ENCODE results near the gene POU5F2. TPM values are rescaled to one million over a fixed set of nuclear protein-coding genes. Genes with fewer than 3 reads are reported as not detected.

POU5F2 gene
- polyA plus RNA-seq, 2 of the 4 experiments (the other 2 are of a cell fraction) = 0.10 TPM; not detected in 1

GRCh38 chr5:93789173-93790067 lies 48.0 kb upstream of the POU5F2 start:
- ChIA-PET CTCF (interaction anchor here (0.7 to 1.5 kb wide), 4 partner anchors 10 to 188 kb away, joined by 3 to 4 read pairs (median 3); no protein-coding TSS in a partner anchor), POLR2A (no interaction called here)
- 0 out of 3 replicates have a peak overlapping the region, but pooled peaks have one; percentile 3 for H3K4me2 ChIP-seq
- no peaks in the 10 kb centered on the region for H3K9me3 ChIP-seq
- WGBS (ENCODE audit: missing lambda C conversion rate) = 42% methylated on average over 5 of the region's 5 CpGs
- no peak overlapping the region for H3K27ac ChIP-seq
- peak in 1 of 2 experiments; percentile 22 for DNase-seq (ENCODE audit: low read depth in 1 of 2, low spot score in 1 of 2)
- peaks cover 6% of the 10 kb centered on the region; the same call in 2 of the 3 replicates for H3K4me1 ChIP-seq
- ATAC-seq = peak; percentile 53 to 59; a peak in 3 of 6 replicates
- TF ChIP-seq ELK1 (IDR thresholded peaks at IDR 0.05; ENCODE audit: low read depth, low read length) (no peak), HOXB5 (CRISPR knock-in tag; IDR thresholded peaks at IDR 0.05) (no peak), EHF (CRISPR knock-in tag; IDR thresholded peaks at IDR 0.05) (no peak), NR3C1 (IDR thresholded peaks at IDR 0.05) (no peak), NPAS2 (CRISPR knock-in tag; IDR thresholded peaks at IDR 0.05; ENCODE audit: borderline replicate concordance) (no peak), TFCP2L1 (CRISPR knock-in tag; IDR thresholded peaks at IDR 0.05) (no peak), EHMT2 (IDR thresholded peaks at IDR 0.05; ENCODE audit: low read depth) (no peak), PBX3 (IDR thresholded peaks at IDR 0.05) (no peak)
- no peak for FAIRE-seq
- H3K4me3 ChIP-seq = no peak overlapping the region

GRCh38 chr5:93787598-93787997 lies 46.2 kb upstream of the POU5F2 start:
- DNase-seq (ENCODE audit: low read depth in 1 of 2, low spot score in 1 of 2) (no peak), FAIRE-seq (no peak), ATAC-seq (no peak)
- ChIA-PET CTCF (no interaction called here), POLR2A (no interaction called here)
- peaks cover 6% of the 10 kb centered on the region; the same call in 1 of the 3 replicates for H3K4me1 ChIP-seq
- WGBS (ENCODE audit: missing lambda C conversion rate) = 53% methylated on average over 1 of the region's 1 CpG
- no peak overlapping the region for H3K4me2 ChIP-seq
- no peaks in the 10 kb centered on the region for H3K9me3 ChIP-seq
- no peak overlapping the region for H3K4me3 ChIP-seq
- no peak for TF ChIP-seq ELK1 (IDR thresholded peaks at IDR 0.05; ENCODE audit: low read depth, low read length)
- TF ChIP-seq SMC3 (IDR thresholded peaks at IDR 0.05) = no peak
- no peak for TF ChIP-seq JUN (IDR thresholded peaks at IDR 0.05)
- no peak for TF ChIP-seq E2F6 (IDR thresholded peaks at IDR 0.05; ENCODE audit: borderline replicate concordance, low read depth)
- no peak for TF ChIP-seq MAZ (IDR thresholded peaks at IDR 0.05; ENCODE audit: borderline replicate concordance, low read depth, low read length)
- TF ChIP-seq FOSL2 (IDR thresholded peaks at IDR 0.05) = no peak
- TF ChIP-seq FOSL2 (CRISPR knock-in tag; IDR thresholded peaks at IDR 0.05) = no peak
- no peak for TF ChIP-seq CBX2 (IDR thresholded peaks at IDR 0.05; ENCODE audit: borderline replicate concordance, low read depth)
- TF ChIP-seq BCL3 (IDR thresholded peaks at IDR 0.05) = no peak
- no peak for TF ChIP-seq HOXB13 (CRISPR knock-in tag; IDR thresholded peaks at IDR 0.05; ENCODE audit: low read depth)
- TF ChIP-seq EHMT2 (IDR thresholded peaks at IDR 0.05; ENCODE audit: low read depth) = no peak
- TF ChIP-seq FOXS1 (CRISPR knock-in tag; IDR thresholded peaks at IDR 0.05) = no peak
- TF ChIP-seq KDM5A (IDR thresholded peaks at IDR 0.05) = no peak
- no peak for TF ChIP-seq HMGXB4 (CRISPR knock-in tag; IDR thresholded peaks at IDR 0.05; ENCODE audit: borderline replicate concordance)
- no peak for TF ChIP-seq CBX8 (IDR thresholded peaks at IDR 0.05)
- TF ChIP-seq EP300 (IDR thresholded peaks at IDR 0.05) = no peak
- no peak for TF ChIP-seq ZNF302 (CRISPR knock-in tag; IDR thresholded peaks at IDR 0.05)
- no peak for TF ChIP-seq NR3C1 (IDR thresholded peaks at IDR 0.05)
- no peak for TF ChIP-seq FOSB (CRISPR knock-in tag; IDR thresholded peaks at IDR 0.05)
- no peak for TF ChIP-seq RAD21 (conservative IDR thresholded peaks at IDR 0.05 in 1 of 2, IDR thresholded peaks at IDR 0.05 in 1 of 2)
- no peak overlapping the region for H3K27ac ChIP-seq
